Stimulated activated effector memory CD8-positive, alpha-beta T cell treated with anti-CD3 and anti-CD28 coated beads, Interleukin-12 subunit alpha, Interleukin-12 subunit beta, amount 100 ng/mL, for 72 hours (primary cell): ENCODE data around the gene CELSR1.

Experiments used
- ATAC-seq: fragments of 150-1000 bp; cut with Tn5 transposase; 2 replicates; pipeline ENCODE4 v1.10.0; 2021
- DNase-seq, 2 donors: peaks; one replicate each; pipeline ENCODE4 v3.0.0; 2021 to 2022; ENCODE audit warnings: low spot score in 2 of 2
- H3K27ac Mint-ChIP-seq: one replicate; pipeline ENCODE4 v1.8.0; 2022; ENCODE audit warnings: mild to moderate bottlenecking, mixed read lengths
- H3K36me3 Mint-ChIP-seq: one replicate; pipeline ENCODE4 v1.8.0; 2022; ENCODE audit warnings: mild to moderate bottlenecking, mixed read lengths
- H3K4me1 Mint-ChIP-seq: one replicate; pipeline ENCODE4 v1.8.0; 2022; ENCODE audit warnings: mixed read lengths
- H3K4me3 Mint-ChIP-seq: one replicate; pipeline ENCODE4 v1.8.0; 2022; ENCODE audit warnings: mild to moderate bottlenecking, mixed read lengths
- H3K9me3 Mint-ChIP-seq: one replicate; pipeline ENCODE4 v1.8.0; 2022; ENCODE audit warnings: mixed read lengths

CELSR1 gene

GRCh38 chr22:46353483-46354105 is 183.8 kb downstream of the CELSR1 start:
- ATAC-seq (no peak), DNase-seq (no peak)
- Mint-ChIP-seq H3K9me3 (no peaks in the 10 kb centered on the region), H3K4me1 (peaks cover 12% of the 10 kb centered on the region), H3K4me3 (no peak overlapping the region), H3K36me3 (peaks cover 65% of the 10 kb centered on the region), H3K27ac (peak overlapping the region; percentile 52)

DNA sequence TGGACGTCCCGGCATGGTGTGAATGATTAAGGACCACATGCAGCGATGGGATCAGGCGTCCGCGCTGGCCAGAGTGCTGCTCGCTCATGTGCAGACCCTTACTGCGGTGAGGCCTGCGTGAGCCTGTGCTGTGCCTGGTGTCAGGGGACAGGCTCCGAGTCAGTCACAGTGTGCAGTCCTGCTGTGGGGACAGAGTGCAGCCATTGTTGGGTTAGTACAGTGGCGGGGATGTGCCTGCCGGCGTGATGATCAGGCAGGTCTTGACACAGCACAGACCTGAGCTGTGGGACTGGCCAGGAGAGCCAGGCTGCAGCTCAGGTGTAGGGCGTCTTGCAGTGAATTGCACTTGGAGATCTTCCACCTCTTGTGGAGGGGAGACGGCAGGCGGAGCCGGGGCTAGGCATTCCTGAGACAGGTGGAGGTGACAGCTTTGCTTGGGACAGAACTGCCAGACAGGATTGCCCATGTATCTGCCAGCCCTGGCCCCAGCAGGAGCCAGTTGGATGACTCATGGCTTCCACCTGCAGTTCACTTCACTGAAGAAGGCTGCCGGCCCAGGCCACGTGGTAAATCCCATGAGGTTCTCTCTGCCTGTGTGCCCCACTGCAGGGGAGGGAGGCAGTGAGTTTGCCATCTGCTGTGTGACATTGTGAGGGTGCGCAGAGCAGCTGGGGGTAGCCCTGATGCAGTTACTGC is 184.6 kb downstream of the CELSR1 start:
- no peak for DNase-seq
- Mint-ChIP-seq H3K9me3 (no peaks in the 10 kb centered on the region), H3K4me1 (peaks cover 12% of the 10 kb centered on the region), H3K4me3 (no peak overlapping the region), H3K36me3 (peaks cover 70% of the 10 kb centered on the region), H3K27ac (no peak overlapping the region)
- no peak for ATAC-seq

GRCh38 chr22:46352276-46352675 is 185.1 kb downstream of the CELSR1 start:
- no peak overlapping the region for H3K4me3 Mint-ChIP-seq
- no peak for ATAC-seq
- H3K36me3 Mint-ChIP-seq: peaks cover 76% of the 10 kb centered on the region

DNA sequence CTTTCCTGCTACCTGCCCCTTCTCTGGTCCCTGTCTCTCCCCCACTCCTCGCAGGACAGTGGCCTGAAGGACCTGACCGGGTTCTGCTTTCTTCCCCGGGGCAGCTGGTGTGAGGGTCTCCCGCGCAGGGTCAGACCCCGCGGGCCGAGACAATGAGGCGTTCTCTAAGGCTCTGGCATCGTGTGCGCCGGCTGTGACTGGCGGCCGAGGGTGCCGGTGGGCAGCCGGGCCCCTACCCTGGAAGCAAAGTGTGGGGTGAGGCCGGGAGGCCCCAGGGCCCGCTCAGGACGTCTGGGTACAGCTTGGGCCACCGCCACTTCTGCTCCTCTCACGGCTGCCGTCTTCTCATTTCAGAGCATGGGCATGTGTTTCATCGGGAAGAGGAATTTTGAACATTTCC is 185.7 kb downstream of the CELSR1 start:
- no peak for ATAC-seq
- Mint-ChIP-seq H3K4me3 (no peak overlapping the region), H3K36me3 (peaks cover 81% of the 10 kb centered on the region), H3K4me1 (peaks cover 12% of the 10 kb centered on the region), H3K9me3 (no peaks in the 10 kb centered on the region), H3K27ac (no peak overlapping the region)
- DNase-seq: no peak

More at GRCh38 chr22:46352276-46352675, 185.1 kb downstream of the CELSR1 start:
- H3K9me3 Mint-ChIP-seq: no peaks in the 10 kb centered on the region
- DNase-seq: no peak
- H3K27ac Mint-ChIP-seq: no peak overlapping the region
- peaks cover 12% of the 10 kb centered on the region for H3K4me1 Mint-ChIP-seq

DNA sequence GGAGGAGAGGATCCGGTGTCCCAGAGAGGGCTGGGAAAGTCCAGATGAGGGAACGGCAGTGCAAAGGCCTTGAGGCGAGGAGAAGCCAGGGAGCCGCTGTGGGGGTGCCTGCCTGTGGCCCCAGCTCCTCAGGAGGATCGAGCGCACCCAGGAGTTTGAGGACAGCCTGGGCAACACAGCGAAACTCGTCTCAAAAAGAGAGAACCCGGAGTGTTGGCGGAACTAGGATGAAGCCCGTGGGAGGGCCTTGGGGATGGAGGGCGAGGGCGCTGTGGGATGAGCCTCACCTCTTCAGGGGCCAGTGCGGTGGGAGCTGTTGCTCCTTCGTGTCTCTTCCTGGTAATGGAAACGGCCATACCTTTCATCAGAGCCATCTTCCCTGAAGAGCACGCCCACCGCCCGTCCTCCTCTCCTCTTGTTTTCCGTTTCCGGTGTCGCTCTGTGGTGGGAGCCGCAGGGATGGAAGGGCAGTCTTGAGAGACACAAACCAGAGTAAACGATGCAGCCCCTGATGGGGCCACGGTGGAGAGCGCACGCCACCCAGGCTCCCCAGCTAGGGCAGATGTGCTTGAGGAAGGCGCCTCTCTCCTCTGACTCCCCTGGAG is 186.2 kb downstream of the CELSR1 start:
- H3K4me3 Mint-ChIP-seq: no peak overlapping the region

DNA sequence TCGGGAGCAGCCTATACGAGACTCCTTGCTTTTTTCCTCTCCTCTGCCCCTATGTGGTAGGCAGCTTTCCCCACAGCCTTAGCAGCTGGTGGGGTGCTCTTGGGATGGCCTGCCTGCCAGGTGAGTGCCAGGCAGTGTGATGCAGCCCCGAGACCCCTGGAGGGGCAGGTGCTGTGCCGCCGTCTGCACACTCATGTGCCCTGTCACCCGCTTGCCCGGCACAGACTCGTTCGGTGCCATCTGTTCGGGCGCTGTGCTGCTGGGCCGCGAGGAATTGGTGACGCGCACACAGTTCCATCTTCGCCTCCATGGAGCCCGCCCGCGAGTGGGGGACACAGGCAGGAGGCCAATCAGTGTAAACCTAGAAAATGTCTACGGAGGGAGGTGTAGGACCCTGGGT is 186.8 kb downstream of the CELSR1 start:
- Mint-ChIP-seq H3K27ac (no peak overlapping the region), H3K4me3 (no peak overlapping the region), H3K4me1 (peaks cover 12% of the 10 kb centered on the region), H3K36me3 (peaks cover 87% of the 10 kb centered on the region), H3K9me3 (no peaks in the 10 kb centered on the region)
- DNase-seq (no peak), ATAC-seq (no peak)

More for the DNA sequence above, 186.2 kb downstream of the CELSR1 start:
- no peak overlapping the region for H3K27ac Mint-ChIP-seq
- ATAC-seq (no peak), DNase-seq (no peak)
- peaks cover 12% of the 10 kb centered on the region for H3K4me1 Mint-ChIP-seq
- no peaks in the 10 kb centered on the region for H3K9me3 Mint-ChIP-seq
- peaks cover 86% of the 10 kb centered on the region for H3K36me3 Mint-ChIP-seq

DNA sequence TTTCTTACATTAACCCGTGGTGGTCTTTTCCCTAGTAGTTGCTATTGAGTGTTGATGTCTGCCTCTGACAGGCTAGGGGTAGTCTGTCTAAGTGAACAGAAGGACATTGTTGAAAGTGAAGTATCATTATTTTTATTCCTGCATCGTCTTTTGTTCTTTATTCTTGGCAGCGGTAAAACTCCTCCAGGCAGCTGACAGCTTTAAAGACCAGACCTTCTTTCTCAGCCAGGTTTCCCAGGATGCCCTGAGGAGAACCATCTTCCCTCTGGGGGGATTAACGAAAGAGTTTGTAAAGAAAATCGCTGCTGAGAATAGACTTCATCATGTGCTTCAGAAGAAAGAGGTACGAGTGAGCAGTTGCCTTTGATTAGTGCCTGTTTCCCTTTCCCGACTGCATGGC is 187.3 kb downstream of the CELSR1 start:
- Mint-ChIP-seq H3K9me3 (no peaks in the 10 kb centered on the region), H3K36me3 (peaks cover 87% of the 10 kb centered on the region), H3K27ac (no peak overlapping the region), H3K4me1 (peaks cover 12% of the 10 kb centered on the region), H3K4me3 (no peak overlapping the region)
- no peak for DNase-seq
- no peak for ATAC-seq

- no peak overlapping the region for H3K4me3 Mint-ChIP-seq
- no peak for DNase-seq
- no peak overlapping the region for H3K27ac Mint-ChIP-seq
- peaks cover 87% of the 10 kb centered on the region for H3K36me3 Mint-ChIP-seq
- peaks cover 12% of the 10 kb centered on the region for H3K4me1 Mint-ChIP-seq
- H3K9me3 Mint-ChIP-seq: no peaks in the 10 kb centered on the region
- no peak for ATAC-seq
Measured at GRCh38 chr22:46349681-46350080, 187.7 kb downstream of the CELSR1 start.

DNA sequence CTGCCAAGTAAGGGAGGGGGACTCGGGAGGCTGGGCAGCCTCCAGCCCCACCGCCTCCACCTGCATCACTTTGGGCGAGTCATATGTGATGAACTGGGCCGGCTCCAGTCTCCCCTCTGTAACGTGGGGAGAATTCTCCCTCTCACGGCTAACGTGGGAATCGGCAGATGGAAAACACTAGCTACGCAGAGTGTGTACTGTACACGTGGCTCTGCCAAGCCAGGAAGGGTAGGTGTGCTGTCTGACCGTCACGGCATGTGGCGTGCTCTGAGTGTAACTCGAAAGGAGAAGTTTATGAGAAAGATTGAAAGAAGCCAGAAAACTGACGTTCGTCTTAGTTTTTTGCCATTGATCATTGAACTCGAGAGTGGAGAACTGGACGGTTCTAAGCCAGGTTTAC is 188.2 kb downstream of the CELSR1 start:
- Mint-ChIP-seq H3K36me3 (peaks cover 88% of the 10 kb centered on the region), H3K4me1 (peaks cover 16% of the 10 kb centered on the region), H3K27ac (no peak overlapping the region), H3K4me3 (no peak overlapping the region), H3K9me3 (no peaks in the 10 kb centered on the region)
- no peak for DNase-seq
- no peak for ATAC-seq

GRCh38 chr22:46348099-46348695 is 189.2 kb downstream of the CELSR1 start:
- H3K36me3 Mint-ChIP-seq: peaks cover 98% of the 10 kb centered on the region
- H3K4me1 Mint-ChIP-seq: peaks cover 19% of the 10 kb centered on the region

DNA sequence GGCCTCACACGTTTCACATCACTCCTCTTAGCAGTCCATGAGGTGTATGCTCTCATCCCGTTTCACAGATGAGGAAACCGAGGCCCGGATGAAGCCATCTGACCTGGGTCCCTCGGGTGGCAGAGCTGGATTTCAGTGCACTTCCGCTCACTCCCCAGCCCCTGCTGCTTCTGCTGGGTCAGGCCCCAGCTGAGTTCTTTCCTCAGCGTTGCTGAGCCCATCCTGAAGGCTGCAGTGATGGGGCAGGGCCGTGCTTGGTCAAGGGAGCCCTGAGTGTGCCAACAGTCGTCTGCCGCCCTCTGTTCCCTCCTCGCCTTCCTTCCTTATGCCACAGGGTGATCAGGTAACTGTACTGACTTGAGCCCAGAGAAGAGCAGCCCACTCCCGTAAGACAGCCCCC is 189.8 kb downstream of the CELSR1 start:
- Mint-ChIP-seq H3K4me3 (no peak overlapping the region), H3K4me1 (peaks cover 16% of the 10 kb centered on the region), H3K36me3 (peaks cover 100% of the 10 kb centered on the region), H3K27ac (no peak overlapping the region), H3K9me3 (no peaks in the 10 kb centered on the region)
- ATAC-seq (no peak), DNase-seq (no peak)

More at GRCh38 chr22:46348099-46348695, 189.2 kb downstream of the CELSR1 start:
- DNase-seq: no peak
- no peaks in the 10 kb centered on the region for H3K9me3 Mint-ChIP-seq
- no peak overlapping the region for H3K4me3 Mint-ChIP-seq
- H3K27ac Mint-ChIP-seq: no peak overlapping the region
- no peak for ATAC-seq

DNA sequence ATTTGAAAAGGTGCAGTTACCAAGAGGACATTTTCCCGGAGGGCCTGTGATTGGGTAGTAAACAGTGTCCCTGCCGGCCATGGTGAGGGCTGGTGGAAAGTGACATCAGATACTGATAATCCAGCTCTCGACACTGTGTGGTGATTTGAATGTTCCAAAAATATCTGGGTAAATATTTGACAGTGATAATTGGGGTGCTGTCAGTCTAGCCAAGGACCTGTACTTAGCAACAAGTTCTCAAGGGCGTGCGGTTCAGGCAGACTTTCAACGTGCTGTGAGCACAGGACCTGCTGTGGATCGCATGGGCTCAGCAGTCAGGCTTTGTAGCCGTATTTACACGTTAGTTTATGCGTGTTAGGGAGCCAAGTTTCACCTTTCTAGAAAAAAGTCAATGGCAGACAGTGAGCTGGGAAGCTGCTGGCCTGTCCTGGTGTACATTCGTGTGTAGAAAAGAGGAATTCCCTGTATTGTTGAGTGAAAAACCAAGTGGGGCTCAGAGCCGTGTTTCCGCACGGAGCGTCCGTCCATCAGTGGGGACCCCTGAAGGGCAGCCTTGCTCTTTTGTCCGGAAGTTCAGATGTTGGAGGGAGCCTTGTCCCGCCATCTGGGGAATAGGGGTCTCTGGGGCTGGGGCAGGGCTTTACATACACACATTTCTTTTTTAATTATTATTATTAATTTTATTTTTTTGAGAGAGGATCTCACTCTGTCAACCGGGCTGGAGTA is 190.6 kb downstream of the CELSR1 start:
- Mint-ChIP-seq H3K9me3 (no peaks in the 10 kb centered on the region), H3K36me3 (peaks cover 100% of the 10 kb centered on the region), H3K4me1 (peaks cover 13% of the 10 kb centered on the region), H3K4me3 (no peak overlapping the region), H3K27ac (no peak overlapping the region)
- DNase-seq (no peak), ATAC-seq (no peak)

DNA sequence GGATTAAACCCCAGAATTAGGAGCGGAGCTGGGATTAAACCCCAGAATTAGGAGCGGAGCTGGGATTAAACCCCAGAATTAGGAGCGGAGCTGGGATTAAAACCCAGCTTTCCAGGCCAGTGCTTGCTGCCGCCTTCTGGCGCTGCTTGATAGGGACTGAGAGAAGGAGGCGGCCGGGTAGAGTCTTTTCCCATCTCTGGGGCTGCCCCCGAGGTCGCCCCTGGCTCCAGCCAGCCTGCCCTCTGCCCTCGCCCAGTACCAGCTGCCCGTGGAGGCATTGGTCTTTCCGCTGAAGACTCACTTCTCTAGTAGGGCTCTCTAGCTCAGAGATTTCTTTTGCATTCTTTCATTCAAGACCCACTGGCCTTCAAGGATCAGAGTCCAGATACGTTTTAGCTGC is 196.7 kb downstream of the CELSR1 start:
- no peak overlapping the region for H3K27ac Mint-ChIP-seq
- ATAC-seq: no peak
- H3K4me1 Mint-ChIP-seq: peaks cover 45% of the 10 kb centered on the region
- H3K4me3 Mint-ChIP-seq: no peak overlapping the region
- DNase-seq: no peak
- H3K9me3 Mint-ChIP-seq: no peaks in the 10 kb centered on the region
- H3K36me3 Mint-ChIP-seq: peaks cover 96% of the 10 kb centered on the region

- no peak overlapping the region for H3K27ac Mint-ChIP-seq
- no peaks in the 10 kb centered on the region for H3K9me3 Mint-ChIP-seq
- no peak overlapping the region for H3K4me3 Mint-ChIP-seq
- peaks cover 49% of the 10 kb centered on the region for H3K4me1 Mint-ChIP-seq
- H3K36me3 Mint-ChIP-seq: peaks cover 93% of the 10 kb centered on the region
- DNase-seq: no peak
- ATAC-seq: no peak
Measured at GRCh38 chr22:46339956-46340355, 197.5 kb downstream of the CELSR1 start.

- ATAC-seq: no peak
- no peak for DNase-seq
- H3K36me3 Mint-ChIP-seq: peaks cover 84% of the 10 kb centered on the region
- H3K4me1 Mint-ChIP-seq: peaks cover 47% of the 10 kb centered on the region
- H3K27ac Mint-ChIP-seq: peak overlapping the region; percentile 59
- no peaks in the 10 kb centered on the region for H3K9me3 Mint-ChIP-seq
- no peak overlapping the region for H3K4me3 Mint-ChIP-seq
Measured at GRCh38 chr22:46338636-46339035, 198.8 kb downstream of the CELSR1 start.
